ENCODE measurements around the gene PTGR2. TPM values are rescaled to one million over a fixed set of nuclear protein-coding genes. Genes with fewer than 3 reads are reported as not detected.
"Not testable (repeated sequence)": the region's sequence is repeated elsewhere in the genome, so short reads cannot be mapped to it uniquely, and the experiment has no call there.

Gene PTGR2
- total RNA-seq, 2 donors from 2014 or later, result 15.9 to 25.0 TPM

DNA sequence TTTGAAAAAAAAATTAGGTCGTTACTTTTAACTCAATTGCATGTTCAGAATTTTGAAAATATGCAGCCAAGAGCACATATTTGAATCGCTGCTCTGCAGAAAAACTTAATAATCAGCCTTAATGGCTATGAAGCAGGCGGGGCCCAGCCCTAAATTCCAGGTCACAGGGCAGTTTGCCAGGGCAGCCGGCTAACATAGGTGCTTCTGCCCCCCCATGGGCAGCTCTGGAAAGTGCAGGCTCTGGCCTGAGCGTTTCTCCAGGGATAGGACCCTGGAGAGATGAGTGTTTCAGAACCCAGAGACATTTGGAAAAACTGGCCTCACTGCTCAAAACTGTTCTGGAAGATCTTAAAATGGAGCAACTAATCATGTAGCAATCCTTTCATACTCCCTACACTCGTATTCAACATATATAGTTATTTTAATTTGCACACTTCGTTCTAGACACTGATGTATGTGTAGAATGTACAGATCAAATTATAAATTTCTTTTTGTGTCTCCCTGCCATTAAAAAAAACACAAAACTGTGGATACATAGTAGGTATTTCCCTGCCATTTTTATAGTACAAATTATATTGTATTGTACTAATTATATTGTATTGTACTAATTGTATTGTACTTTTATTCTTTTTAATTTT, 26.0 kb upstream of the PTGR2 start:
- TF ChIP-seq, protein P1, sequence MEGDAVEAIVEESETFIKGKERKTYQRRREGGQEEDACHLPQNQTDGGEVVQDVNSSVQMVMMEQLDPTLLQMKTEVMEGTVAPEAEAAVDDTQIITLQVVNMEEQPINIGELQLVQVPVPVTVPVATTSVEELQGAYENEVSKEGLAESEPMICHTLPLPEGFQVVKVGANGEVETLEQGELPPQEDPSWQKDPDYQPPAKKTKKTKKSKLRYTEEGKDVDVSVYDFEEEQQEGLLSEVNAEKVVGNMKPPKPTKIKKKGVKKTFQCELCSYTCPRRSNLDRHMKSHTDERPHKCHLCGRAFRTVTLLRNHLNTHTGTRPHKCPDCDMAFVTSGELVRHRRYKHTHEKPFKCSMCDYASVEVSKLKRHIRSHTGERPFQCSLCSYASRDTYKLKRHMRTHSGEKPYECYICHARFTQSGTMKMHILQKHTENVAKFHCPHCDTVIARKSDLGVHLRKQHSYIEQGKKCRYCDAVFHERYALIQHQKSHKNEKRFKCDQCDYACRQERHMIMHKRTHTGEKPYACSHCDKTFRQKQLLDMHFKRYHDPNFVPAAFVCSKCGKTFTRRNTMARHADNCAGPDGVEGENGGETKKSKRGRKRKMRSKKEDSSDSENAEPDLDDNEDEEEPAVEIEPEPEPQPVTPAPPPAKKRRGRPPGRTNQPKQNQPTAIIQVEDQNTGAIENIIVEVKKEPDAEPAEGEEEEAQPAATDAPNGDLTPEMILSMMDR (IDR thresholded peaks at IDR 0.05), result peak; percentile 76 to 96
- Histone ChIP-seq H3K9me3 (no peaks in the 10 kb centered on the region), H3K4me1 (peaks cover 0 to 11% of the 10 kb centered on the region in 2 donors), H3K36me3 (no peaks in the 10 kb centered on the region), H3K27ac (peak overlapping the region in 1 of 2 donors; percentile 36), H3K27me3 (no peaks in the 10 kb centered on the region), H3K4me3 (no peak overlapping the region)
- DNase-seq (ENCODE audit: low spot score), result peak; percentile 96

DNA sequence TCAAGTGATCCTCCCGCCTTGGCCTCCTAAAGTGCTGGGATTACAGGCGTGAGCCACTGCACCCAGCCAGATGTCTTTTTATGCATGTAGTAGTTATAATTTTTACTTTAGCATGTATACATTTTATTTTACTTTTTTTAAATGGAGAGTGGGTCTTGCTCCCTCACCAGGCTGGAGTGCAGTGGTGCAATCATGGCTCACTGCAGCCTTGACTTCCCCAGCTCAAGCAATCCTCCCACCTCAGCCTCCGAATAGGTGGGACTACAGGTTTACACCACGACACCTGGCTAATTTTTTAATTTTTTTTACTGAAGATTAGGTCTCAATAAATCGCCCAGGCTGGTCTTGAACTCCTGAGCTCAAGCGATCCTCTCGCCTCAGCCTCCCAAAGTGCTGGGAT, 24.4 kb upstream of the PTGR2 start:
- peaks cover 0 to 11% of the 10 kb centered on the region in 2 donors for H3K4me1 ChIP-seq
- H3K27ac ChIP-seq; H3K9me3 ChIP-seq; H3K36me3 ChIP-seq; H3K4me3 ChIP-seq; H3K27me3 ChIP-seq; DNase-seq (ENCODE audit: low spot score): not testable (repeated sequence)

DNA sequence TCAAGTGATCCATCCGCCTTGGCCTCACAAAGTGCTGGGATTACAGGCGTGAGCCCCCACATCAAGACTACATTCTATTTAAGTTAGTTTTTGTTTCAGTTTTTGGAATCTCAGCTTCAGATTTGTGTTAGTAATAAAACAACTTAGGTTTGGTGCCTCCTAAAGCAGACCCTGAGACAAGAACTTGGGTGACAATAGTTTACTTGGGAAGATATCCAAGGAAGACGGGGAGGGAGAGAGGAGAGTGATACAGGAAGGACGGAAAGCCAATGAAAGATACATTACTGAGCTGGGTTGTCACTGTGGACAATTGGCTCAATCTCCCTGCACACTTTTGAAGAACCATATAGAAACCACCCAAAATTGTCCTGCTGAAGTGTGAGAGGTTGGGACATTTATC, 22.6 kb upstream of the PTGR2 start:
- TF ChIP-seq, protein P1 (IDR thresholded peaks at IDR 0.05), result no peak

DNA sequence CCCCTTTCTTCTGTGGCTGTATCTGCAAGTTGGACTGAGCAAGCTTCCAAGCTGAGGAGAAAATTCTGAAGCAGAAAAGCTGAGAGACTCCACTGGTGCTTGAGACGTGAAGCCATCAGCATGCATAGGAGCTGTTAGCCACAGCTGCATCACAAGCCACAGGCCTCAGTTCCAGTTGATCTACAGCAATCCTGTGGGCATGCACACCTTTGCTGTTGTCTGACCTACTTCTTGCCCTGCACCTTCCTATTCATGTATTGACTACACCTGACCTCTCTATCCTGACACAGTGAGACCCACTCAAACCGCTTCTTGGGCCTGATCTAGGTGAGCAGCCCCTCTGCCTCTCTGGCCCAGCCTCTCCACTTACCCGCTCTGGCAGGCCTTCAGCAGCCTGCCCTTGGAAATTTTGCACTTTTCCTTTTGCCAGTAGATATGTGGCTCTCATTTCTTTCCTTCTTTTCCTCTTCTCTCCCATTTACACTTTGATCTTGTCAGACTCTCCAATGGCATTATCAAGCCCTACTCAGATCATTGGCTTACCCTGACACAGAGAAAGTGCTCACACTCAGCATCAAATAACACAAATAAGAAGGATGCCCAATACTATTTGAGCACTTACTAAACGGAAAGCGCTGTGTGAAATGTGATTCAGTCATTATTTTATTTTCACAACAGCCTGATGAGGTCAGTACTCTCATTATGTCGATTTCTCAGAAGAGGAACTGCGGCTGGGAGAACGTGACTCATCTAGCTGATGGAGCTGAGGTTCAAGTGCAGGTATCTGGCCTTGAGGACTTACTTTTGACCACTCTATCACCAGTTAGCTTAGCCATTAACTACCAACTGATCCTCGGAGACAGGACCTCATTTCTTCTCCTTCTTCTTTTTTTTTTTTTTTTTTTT, 21.9 kb upstream of the PTGR2 start:
- TF ChIP-seq, protein P1 (IDR thresholded peaks at IDR 0.05), result no peak
- Histone ChIP-seq H3K4me1 (peaks cover 0 to 27% of the 10 kb centered on the region in 2 donors), H3K9me3 (no peaks in the 10 kb centered on the region), H3K27me3 (no peaks in the 10 kb centered on the region), H3K4me3 (no peak overlapping the region), H3K36me3 (no peaks in the 10 kb centered on the region), H3K27ac (peak overlapping the region; percentile 33 to 85)
- peak; percentile 70 for DNase-seq (ENCODE audit: low spot score)

More for the DNA sequence above, 22.6 kb upstream of the PTGR2 start:
- DNase-seq (ENCODE audit: low spot score), result no peak
- no peaks in the 10 kb centered on the region for H3K9me3 ChIP-seq
- H3K27ac ChIP-seq, result peak overlapping the region; percentile 33 to 85
- peaks cover 0 to 24% of the 10 kb centered on the region in 2 donors for H3K4me1 ChIP-seq
- no peaks in the 10 kb centered on the region for H3K36me3 ChIP-seq
- H3K4me3 ChIP-seq, result no peak overlapping the region
- no peaks in the 10 kb centered on the region for H3K27me3 ChIP-seq

DNA sequence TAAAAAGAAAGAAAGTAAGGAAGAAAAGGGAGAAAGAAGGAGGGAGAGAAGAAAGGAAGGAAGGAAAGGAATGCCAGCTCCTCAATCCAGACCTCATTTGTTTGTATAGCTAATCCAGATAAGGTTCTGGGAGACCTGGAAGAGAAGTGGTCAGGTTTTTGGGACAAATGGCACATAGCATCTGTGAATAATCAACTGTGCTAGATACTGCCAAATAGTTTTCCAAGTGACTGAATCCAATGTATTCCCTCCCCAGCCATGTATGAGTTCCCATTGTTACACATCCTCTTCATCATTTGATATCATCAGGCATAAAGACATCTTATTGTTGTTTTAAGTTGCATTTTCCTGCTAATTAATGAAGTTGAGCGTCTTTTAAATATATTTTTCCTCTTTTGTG, 18.6 kb upstream of the PTGR2 start:
- no peak overlapping the region for H3K4me3 ChIP-seq
- H3K4me1 ChIP-seq, result peaks cover 0 to 16% of the 10 kb centered on the region in 2 donors
- H3K27me3 ChIP-seq, result no peaks in the 10 kb centered on the region
- H3K27ac ChIP-seq, result peak overlapping the region; percentile 36 to 85
- no peaks in the 10 kb centered on the region for H3K9me3 ChIP-seq
- TF ChIP-seq, protein P1 (IDR thresholded peaks at IDR 0.05), result no peak
- DNase-seq (ENCODE audit: low spot score), result no peak
- H3K36me3 ChIP-seq, result no peaks in the 10 kb centered on the region
